Suprapubic skin (tissue), 4 donors: ENCODE data around the gene PDE6A. TPM values are rescaled to one million over a fixed set of nuclear protein-coding genes. Genes with fewer than 3 reads are reported as not detected.

ENCODE experiments used
- DNase-seq, 2 donors: peaks; one replicate each; pipeline ENCODE4 v3.0.0-alpha.2; 2019; ENCODE audit warnings: low spot score in 2 of 2
- H3K27ac ChIP-seq: fragments of 200-600 bp; sonication (generic); one replicate; pipeline ENCODE4 v1.5.1; 2019
- H3K27me3 ChIP-seq: fragments of 200-600 bp; sonication (generic); one replicate; pipeline ENCODE4 v1.5.1; 2019
- H3K36me3 ChIP-seq: fragments of 200-600 bp; sonication (generic); one replicate; pipeline ENCODE4 v1.5.1; 2019
- H3K4me1 ChIP-seq: fragments of 200-600 bp; sonication (generic); one replicate; pipeline ENCODE4 v1.5.1; 2019
- H3K4me3 ChIP-seq: fragments of 200-600 bp; sonication (generic); one replicate; pipeline ENCODE4 v1.5.1; 2019; ENCODE audit warnings: mild to moderate bottlenecking
- H3K9me3 ChIP-seq: fragments of 200-600 bp; sonication (generic); one replicate; pipeline ENCODE4 v1.5.1; 2019
- CTCF ChIP-seq, 2 donors: fragments of 200-600 bp in 1 of 2; fragments of 450-650 bp in 1 of 2; sonication (generic) in 1 of 2; IDR thresholded peaks; one replicate each; pipeline ENCODE4 v1.5.1; 2016 to 2019; ENCODE audit warnings: antibody characterized with exemption in 2 of 2, mild to moderate bottlenecking in 1 of 2, moderate library complexity in 1 of 2
- EP300 ChIP-seq: sonication (generic); formaldehyde crosslinking; IDR thresholded peaks from one replicate; pipeline ENCODE4 v1.6.1; 2017; ENCODE audit warnings: antibody characterized with exemption
- POLR2A ChIP-seq, 2 donors: fragments of 450-650 bp; IDR thresholded peaks; one replicate each; pipeline ENCODE4 v1.6.1; 2017; ENCODE audit warnings: antibody characterized with exemption in 2 of 2, mild to moderate bottlenecking in 2 of 2, moderate library complexity in 2 of 2
- POLR2AphosphoS5 ChIP-seq, 3 donors: sonication (generic); formaldehyde crosslinking; IDR thresholded peaks; one replicate each; pipeline ENCODE4 v1.6.1; 2017; ENCODE audit warnings: antibody characterized with exemption in 3 of 3
- WGBS: methylation state at CpG from one replicate; pipeline ENCODE4 v1.1.5; 2018; 5-methylcytosine and 5-hydroxymethylcytosine counted together
- total RNA-seq, 4 donors: library from RNA; depleted of rRNA; stranded (reverse); fragments of >200 nt; gene quantifications; one replicate each; pipeline ENCODE4 v1.1.0, GENCODE V29; 2016

The PDE6A gene
- total RNA-seq, 4 donors from 2014 or later: 0.17 to 2.9 (median 1.3) TPM

- Histone ChIP-seq H3K4me3 (no peak overlapping the region), H3K27me3 (no peaks in the 10 kb centered on the region), H3K36me3 (no peaks in the 10 kb centered on the region), H3K9me3 (no peaks in the 10 kb centered on the region), H3K4me1 (no peaks in the 10 kb centered on the region), H3K27ac (no peak overlapping the region)
- 81% methylated on average over 6 of the region's 6 CpGs for WGBS
- TF ChIP-seq POLR2A (IDR thresholded peaks at IDR 0.05): no peak
- TF ChIP-seq EP300: no peak
- TF ChIP-seq POLR2AphosphoS5 (IDR thresholded peaks at IDR 0.05): no peak
- no peak for TF ChIP-seq CTCF (IDR thresholded peaks at IDR 0.05)
- DNase-seq: no peak
Measured at GRCh38 chr5:149922950-149923349, 21.6 kb downstream of the PDE6A start.

GRCh38 chr5:149921597-149921996, 23.0 kb downstream of the PDE6A start:
- H3K9me3 ChIP-seq: no peaks in the 10 kb centered on the region
- WGBS: 82% methylated on average over 3 of the region's 3 CpGs
- no peak overlapping the region for H3K4me3 ChIP-seq
- no peak for DNase-seq
- H3K27me3 ChIP-seq: no peaks in the 10 kb centered on the region
- no peak overlapping the region for H3K27ac ChIP-seq
- H3K4me1 ChIP-seq: no peaks in the 10 kb centered on the region
- H3K36me3 ChIP-seq: no peaks in the 10 kb centered on the region
- TF ChIP-seq POLR2AphosphoS5 (IDR thresholded peaks at IDR 0.05): no peak
- no peak for TF ChIP-seq CTCF (IDR thresholded peaks at IDR 0.05)
- no peak for TF ChIP-seq EP300
- no peak for TF ChIP-seq POLR2A (IDR thresholded peaks at IDR 0.05)

- WGBS: 78% methylated on average over 6 of the region's 6 CpGs
- Histone ChIP-seq H3K36me3 (no peaks in the 10 kb centered on the region), H3K27me3 (no peaks in the 10 kb centered on the region), H3K4me1 (no peaks in the 10 kb centered on the region), H3K4me3 (no peak overlapping the region), H3K9me3 (no peaks in the 10 kb centered on the region), H3K27ac (no peak overlapping the region)
- no peak for DNase-seq
- no peak for TF ChIP-seq POLR2A (IDR thresholded peaks at IDR 0.05)
- TF ChIP-seq CTCF (IDR thresholded peaks at IDR 0.05): no peak
- TF ChIP-seq EP300: no peak
- TF ChIP-seq POLR2AphosphoS5 (IDR thresholded peaks at IDR 0.05): no peak
Measured at GRCh38 chr5:149917073-149917676, 27.4 kb downstream of the PDE6A start.

GRCh38 chr5:149916334-149917072, 28.1 kb downstream of the PDE6A start:
- TF ChIP-seq POLR2AphosphoS5 (IDR thresholded peaks at IDR 0.05) (no peak), POLR2A (IDR thresholded peaks at IDR 0.05) (no peak)
- no peaks in the 10 kb centered on the region for H3K36me3 ChIP-seq
- H3K4me3 ChIP-seq: no peak overlapping the region
- no peak for DNase-seq
- H3K9me3 ChIP-seq: no peaks in the 10 kb centered on the region
- WGBS: 87% methylated on average over 7 of the region's 7 CpGs
- H3K4me1 ChIP-seq: no peaks in the 10 kb centered on the region
- no peaks in the 10 kb centered on the region for H3K27me3 ChIP-seq
- H3K27ac ChIP-seq: no peak overlapping the region

GRCh38 chr5:149915392-149916260, 29.0 kb downstream of the PDE6A start:
- no peaks in the 10 kb centered on the region for H3K36me3 ChIP-seq
- H3K9me3 ChIP-seq: no peaks in the 10 kb centered on the region
- no peak for TF ChIP-seq POLR2A (IDR thresholded peaks at IDR 0.05)
- TF ChIP-seq EP300: no peak
- TF ChIP-seq CTCF (IDR thresholded peaks at IDR 0.05): no peak
- no peak for TF ChIP-seq POLR2AphosphoS5 (IDR thresholded peaks at IDR 0.05)
- no peak overlapping the region for H3K27ac ChIP-seq
- H3K4me3 ChIP-seq: no peak overlapping the region
- no peak for DNase-seq
- H3K4me1 ChIP-seq: no peaks in the 10 kb centered on the region
- WGBS: 66% methylated on average over 7 of the region's 7 CpGs
- H3K27me3 ChIP-seq: no peaks in the 10 kb centered on the region
